ENCODE data around the gene VNN1. TPM values are rescaled to one million over a fixed set of nuclear protein-coding genes. Genes with fewer than 3 reads are reported as not detected.
"Not testable (repeated sequence)": the region's sequence is repeated elsewhere in the genome, so short reads cannot be mapped to it uniquely, and the experiment has no call there.

The VNN1 gene
- total RNA-seq, 4 donors from 2014 or later = 0.46 to 5.8 (median 0.76) TPM

GRCh38 chr6:132708002-132708401 is 5.9 kb downstream of the VNN1 start:
- Histone ChIP-seq H3K27ac (no peak overlapping the region), H3K27me3 (no peaks in the 10 kb centered on the region), H3K36me3 (no peaks in the 10 kb centered on the region), H3K4me1 (no peaks in the 10 kb centered on the region), H3K9me3 (no peaks in the 10 kb centered on the region), H3K4me3 (replicated peaks in 1 of 3) (no peak overlapping the region)
- intact Hi-C loops (cut with DNase I) = no loop called here
- TF ChIP-seq POLR2A (IDR thresholded peaks at IDR 0.05) (no peak), CTCF (IDR thresholded peaks at IDR 0.05) (no peak)
- no peak for DNase-seq

GRCh38 chr6:132706756-132707155 is 7.1 kb downstream of the VNN1 start:
- H3K4me3 ChIP-seq (replicated peaks in 1 of 3); H3K36me3 ChIP-seq; H3K9me3 ChIP-seq; intact Hi-C loops (cut with DNase I); H3K27ac ChIP-seq; H3K27me3 ChIP-seq; H3K4me1 ChIP-seq; DNase-seq: not testable (repeated sequence)
- 72 to 77% methylated on average over 4 of the region's 4 CpGs for WGBS, 2 donors

GRCh38 chr6:132703936-132704335 is 9.9 kb downstream of the VNN1 start:
- no peaks in the 10 kb centered on the region for H3K4me1 ChIP-seq
- no peak overlapping the region for H3K27ac ChIP-seq
- no peaks in the 10 kb centered on the region for H3K36me3 ChIP-seq
- intact Hi-C loops (cut with DNase I) = no loop called here
- no peaks in the 10 kb centered on the region for H3K27me3 ChIP-seq
- H3K4me3 ChIP-seq (replicated peaks in 1 of 3) = no peak overlapping the region
- DNase-seq = no peak
- no peak for TF ChIP-seq CTCF (IDR thresholded peaks at IDR 0.05)
- no peak for TF ChIP-seq POLR2A (IDR thresholded peaks at IDR 0.05)
- H3K9me3 ChIP-seq = no peaks in the 10 kb centered on the region

- Histone ChIP-seq H3K9me3 (no peaks in the 10 kb centered on the region), H3K4me1 (no peaks in the 10 kb centered on the region), H3K4me3 (replicated peaks in 1 of 3) (no peak overlapping the region), H3K27me3 (no peaks in the 10 kb centered on the region), H3K27ac (no peak overlapping the region), H3K36me3 (no peaks in the 10 kb centered on the region)
- WGBS, 2 donors = 0 to 18% methylated on average over 1 of the region's 1 CpG
- DNase-seq = no peak
- intact Hi-C loops (cut with DNase I) = no loop called here
- no peak for TF ChIP-seq POLR2A (IDR thresholded peaks at IDR 0.05)
- no peak for TF ChIP-seq CTCF (IDR thresholded peaks at IDR 0.05)
Observed at GRCh38 chr6:132698608-132699007, 15.2 kb downstream of the VNN1 start.

- WGBS, 2 donors = 20 to 40% methylated on average over 1 of the region's 1 CpG
- Histone ChIP-seq H3K27me3 (no peaks in the 10 kb centered on the region), H3K36me3 (no peaks in the 10 kb centered on the region), H3K9me3 (no peaks in the 10 kb centered on the region), H3K4me1 (no peaks in the 10 kb centered on the region), H3K4me3 (replicated peaks in 1 of 3) (no peak overlapping the region), H3K27ac (no peak overlapping the region)
- TF ChIP-seq CTCF (IDR thresholded peaks at IDR 0.05) (no peak), POLR2A (IDR thresholded peaks at IDR 0.05) (no peak)
- intact Hi-C loops (cut with DNase I) = no loop called here
- no peak for DNase-seq
Observed at GRCh38 chr6:132695773-132696172, 18.1 kb downstream of the VNN1 start.

GRCh38 chr6:132693478-132693877 is 20.4 kb downstream of the VNN1 start:
- DNase-seq = no peak
- Histone ChIP-seq H3K36me3 (no peaks in the 10 kb centered on the region), H3K27ac (no peak overlapping the region), H3K4me1 (no peaks in the 10 kb centered on the region), H3K4me3 (replicated peaks in 1 of 3) (no peak overlapping the region), H3K9me3 (no peaks in the 10 kb centered on the region), H3K27me3 (no peaks in the 10 kb centered on the region)
- intact Hi-C loops (cut with DNase I) = no loop called here
- 61 to 90% methylated on average over 3 of the region's 3 CpGs for WGBS, 2 donors
- TF ChIP-seq POLR2A (IDR thresholded peaks at IDR 0.05) (no peak), CTCF (IDR thresholded peaks at IDR 0.05) (no peak)

Data from thyroid gland (tissue), 4 donors.